ENCODE data around the gene LIPC.

LIPC gene

GRCh38 chr15:58401276-58401675, 30.5 kb upstream of the LIPC start:
- TF ChIP-seq CTCF (IDR thresholded peaks at IDR 0.05): no peak
- Histone ChIP-seq H3K4me3 (ENCODE audit: low read depth in 1 of 2, low read length in 1 of 2) (no peak overlapping the region), H3K4me1 (ENCODE audit: control insufficient read depth in 1 of 2, insufficient read depth in 1 of 2, low read depth in 1 of 2, low read length in 1 of 2) (no peaks in the 10 kb centered on the region), H3K27ac (no peak overlapping the region), H3K9me3 (no peaks in the 10 kb centered on the region), H3K36me3 (no peaks in the 10 kb centered on the region), H3K27me3 (no peaks in the 10 kb centered on the region)

- Histone ChIP-seq H3K4me3 (ENCODE audit: low read depth in 1 of 2, low read length in 1 of 2) (no peak overlapping the region), H3K9me3 (no peaks in the 10 kb centered on the region), H3K27ac (no peak overlapping the region), H3K36me3 (no peaks in the 10 kb centered on the region), H3K27me3 (no peaks in the 10 kb centered on the region), H3K4me1 (ENCODE audit: control insufficient read depth in 1 of 2, insufficient read depth in 1 of 2, low read depth in 1 of 2, low read length in 1 of 2) (no peaks in the 10 kb centered on the region)
- no peak for TF ChIP-seq CTCF (IDR thresholded peaks at IDR 0.05)
Measured at GRCh38 chr15:58401991-58402649, 29.7 kb upstream of the LIPC start.

- no peak overlapping the region for H3K27ac ChIP-seq
- H3K4me1 ChIP-seq (ENCODE audit: control insufficient read depth in 1 of 2, insufficient read depth in 1 of 2, low read depth in 1 of 2, low read length in 1 of 2): no peaks in the 10 kb centered on the region
- H3K9me3 ChIP-seq: no peaks in the 10 kb centered on the region
- no peak overlapping the region for H3K4me3 ChIP-seq (ENCODE audit: low read depth in 1 of 2, low read length in 1 of 2)
- H3K36me3 ChIP-seq: no peaks in the 10 kb centered on the region
- TF ChIP-seq CTCF (IDR thresholded peaks at IDR 0.05): no peak
- H3K27me3 ChIP-seq: no peaks in the 10 kb centered on the region
Measured at GRCh38 chr15:58403581-58403980, 28.2 kb upstream of the LIPC start.

GRCh38 chr15:58404020-58404419, 27.8 kb upstream of the LIPC start:
- Histone ChIP-seq H3K4me3 (ENCODE audit: low read depth in 1 of 2, low read length in 1 of 2) (no peak overlapping the region), H3K9me3 (no peaks in the 10 kb centered on the region), H3K4me1 (ENCODE audit: control insufficient read depth in 1 of 2, insufficient read depth in 1 of 2, low read depth in 1 of 2, low read length in 1 of 2) (no peaks in the 10 kb centered on the region), H3K27ac (no peak overlapping the region), H3K36me3 (no peaks in the 10 kb centered on the region), H3K27me3 (no peaks in the 10 kb centered on the region)
- TF ChIP-seq CTCF (IDR thresholded peaks at IDR 0.05): no peak

- Histone ChIP-seq H3K9me3 (no peaks in the 10 kb centered on the region), H3K27me3 (no peaks in the 10 kb centered on the region), H3K4me1 (ENCODE audit: control insufficient read depth in 1 of 2, insufficient read depth in 1 of 2, low read depth in 1 of 2, low read length in 1 of 2) (no peaks in the 10 kb centered on the region), H3K36me3 (no peaks in the 10 kb centered on the region), H3K4me3 (ENCODE audit: low read depth in 1 of 2, low read length in 1 of 2) (no peak overlapping the region), H3K27ac (no peak overlapping the region)
- no peak for TF ChIP-seq CTCF (IDR thresholded peaks at IDR 0.05)
Measured at GRCh38 chr15:58404722-58405121, 27.1 kb upstream of the LIPC start.
